ENCODE results near the gene CBX2.

GRCh38 chr17:79740413-79740812 lies 37.5 kb upstream of the CBX2 start:
- no peak for TF ChIP-seq CTCF (IDR thresholded peaks at IDR 0.05)
- no peak for TF ChIP-seq POLR2A (IDR thresholded peaks at IDR 0.05)
